ENCODE data around the gene MAGOHB.
"Not testable (repeated sequence)": the region's sequence is repeated elsewhere in the genome, so short reads cannot be mapped to it uniquely, and the experiment has no call there.

The MAGOHB gene

GRCh38 chr12:10613349-10614055 lies at the start of gene MAGOHB:
Gene MAGOHB, minus strand, starts transcription at chr12:10613609. Its CDS starts 77 bp downstream, at chr12:10613532.
- DNase-seq (ENCODE audit: low spot score) = peak; percentile 92

GRCh38 chr12:10661338-10661737 lies 47.9 kb upstream of the MAGOHB start:
- no peak for DNase-seq (ENCODE audit: low spot score)

- DNase-seq (ENCODE audit: low spot score) = no peak
Measured at GRCh38 chr12:10654003-10654402, 40.6 kb upstream of the MAGOHB start.

GRCh38 chr12:10652192-10652591 lies 38.8 kb upstream of the MAGOHB start:
- no peak for DNase-seq (ENCODE audit: low spot score)

- not testable (repeated sequence) for DNase-seq (ENCODE audit: low spot score)
Measured at GRCh38 chr12:10646576-10646975, 33.2 kb upstream of the MAGOHB start.

- no peak for DNase-seq (ENCODE audit: low spot score)
Measured at GRCh38 chr12:10645910-10646309, 32.5 kb upstream of the MAGOHB start.

- DNase-seq (ENCODE audit: low spot score) = no peak
Measured at GRCh38 chr12:10641735-10642500, 28.5 kb upstream of the MAGOHB start.

- no peak for DNase-seq (ENCODE audit: low spot score)
Measured at GRCh38 chr12:10638728-10639127, 25.3 kb upstream of the MAGOHB start.

GRCh38 chr12:10636611-10637010 lies 23.2 kb upstream of the MAGOHB start:
- no peak for DNase-seq (ENCODE audit: low spot score)

GRCh38 chr12:10636124-10636523 lies 22.7 kb upstream of the MAGOHB start:
- no peak for DNase-seq (ENCODE audit: low spot score)

GRCh38 chr12:10635306-10635705 lies 21.9 kb upstream of the MAGOHB start:
- no peak for DNase-seq (ENCODE audit: low spot score)

GRCh38 chr12:10634427-10634826 lies 21.0 kb upstream of the MAGOHB start:
- no peak for DNase-seq (ENCODE audit: low spot score)

- no peak for DNase-seq (ENCODE audit: low spot score)
Measured at GRCh38 chr12:10633541-10633940, 20.1 kb upstream of the MAGOHB start.

- DNase-seq (ENCODE audit: low spot score) = no peak
Measured at GRCh38 chr12:10632226-10632625, 18.8 kb upstream of the MAGOHB start.

- no peak for DNase-seq (ENCODE audit: low spot score)
Measured at GRCh38 chr12:10624605-10625004, 11.2 kb upstream of the MAGOHB start.

- DNase-seq (ENCODE audit: low spot score) = no peak
Measured at GRCh38 chr12:10623131-10623530, 9.7 kb upstream of the MAGOHB start.

- DNase-seq (ENCODE audit: low spot score) = no peak
Measured at GRCh38 chr12:10621278-10621677, 7.9 kb upstream of the MAGOHB start.

- DNase-seq (ENCODE audit: low spot score) = no peak
Measured at GRCh38 chr12:10620078-10620779, 6.8 kb upstream of the MAGOHB start.

GRCh38 chr12:10618338-10618987 lies 5.1 kb upstream of the MAGOHB start:
- DNase-seq (ENCODE audit: low spot score) = peak; percentile 16

- no peak for DNase-seq (ENCODE audit: low spot score)
Measured at GRCh38 chr12:10617863-10618262, 4.5 kb upstream of the MAGOHB start.

GRCh38 chr12:10615532-10615931 lies 2.1 kb upstream of the MAGOHB start:
- no peak for DNase-seq (ENCODE audit: low spot score)

- DNase-seq (ENCODE audit: low spot score) = no peak
Measured at GRCh38 chr12:10614056-10614370, 604 bp upstream of the MAGOHB start.

- no peak for DNase-seq (ENCODE audit: low spot score)
Measured at GRCh38 chr12:10612984-10613348, 443 bp downstream of the MAGOHB start.
